H9 (cell line): ENCODE measurements around the gene CLEC16A. TPM values are rescaled to one million over a fixed set of nuclear protein-coding genes. Genes with fewer than 3 reads are reported as not detected.

Experiments used
- DNase-seq: peaks from one replicate; pipeline ENCODE4 v3.0.0-alpha.2; 2017
- H2AFZ ChIP-seq: one replicate; pipeline ENCODE4 v1.6.1; 2013; ENCODE audit warnings: mild to moderate bottlenecking, low read length, control low read depth, moderate library complexity
- H2AK5ac ChIP-seq: 2 replicates; pipeline ENCODE4 v1.6.1; 2013; ENCODE audit warnings: low read length, control low read depth, mixed read lengths; ENCODE audit not compliant: insufficient read length
- H2BK120ac ChIP-seq: one replicate; pipeline ENCODE4 v1.6.1; 2013; ENCODE audit warnings: low read depth, mild to moderate bottlenecking, low read length, control low read depth, inconsistent platforms; ENCODE audit not compliant: poor library complexity, severe bottlenecking
- H2BK12ac ChIP-seq: 2 replicates; pipeline ENCODE4 v1.6.1; 2013; ENCODE audit warnings: low read length, control low read depth, mixed read lengths, low read depth; ENCODE audit not compliant: insufficient read length
- H2BK15ac ChIP-seq: 2 replicates; pipeline ENCODE4 v1.6.1; 2013; ENCODE audit warnings: low read depth, low read length, control low read depth
- H2BK20ac ChIP-seq: one replicate; pipeline ENCODE4 v1.6.1; 2013; ENCODE audit warnings: low read depth, mild to moderate bottlenecking, low read length, control low read depth, inconsistent platforms; ENCODE audit not compliant: poor library complexity, severe bottlenecking
- H2BK5ac ChIP-seq: 2 replicates; pipeline ENCODE4 v1.6.1; 2013; ENCODE audit warnings: low read length, control low read depth, mixed read lengths; ENCODE audit not compliant: insufficient read length
- H3K14ac ChIP-seq: 2 replicates; pipeline ENCODE4 v1.6.1; 2013; ENCODE audit warnings: low read length, control low read depth; ENCODE audit not compliant: insufficient read depth
- H3K18ac ChIP-seq: 2 replicates; pipeline ENCODE4 v1.6.1; 2013; ENCODE audit warnings: low read depth, mild to moderate bottlenecking, mixed read lengths, low read length, control low read depth; ENCODE audit not compliant: insufficient read length
- H3K23ac ChIP-seq: 2 replicates; pipeline ENCODE4 v1.6.1; 2013; ENCODE audit warnings: low read length, control low read depth, mixed read lengths, low read depth; ENCODE audit not compliant: insufficient read length
- H3K23me2 ChIP-seq: 2 replicates; pipeline ENCODE4 v1.6.1; 2013; ENCODE audit warnings: low read depth, mild to moderate bottlenecking, mixed read lengths, low read length, control low read depth; ENCODE audit not compliant: insufficient read length, poor library complexity, severe bottlenecking
- H3K27ac ChIP-seq: 2 replicates; pipeline ENCODE4 v1.5.1; 2013; ENCODE audit warnings: low read length, control low read depth, mixed read lengths, low read depth; ENCODE audit not compliant: insufficient read length
- H3K27me3 ChIP-seq: 2 replicates; pipeline ENCODE4 v1.6.1; 2013; ENCODE audit warnings: low read length, control low read depth, inconsistent platforms; ENCODE audit not compliant: insufficient read depth
- H3K4ac ChIP-seq: 2 replicates; pipeline ENCODE4 v1.6.1; 2013; ENCODE audit warnings: low read depth, mild to moderate bottlenecking, control low read depth, inconsistent platforms, low read length, moderate library complexity
- H3K4me1 ChIP-seq: 2 replicates; pipeline ENCODE4 v1.6.1; 2013; ENCODE audit warnings: low read length, control low read depth, inconsistent platforms; ENCODE audit not compliant: insufficient read depth
- H3K4me2 ChIP-seq: 2 replicates; pipeline ENCODE4 v1.6.1; 2013; ENCODE audit warnings: low read length, control low read depth, mixed read lengths; ENCODE audit not compliant: insufficient read length, insufficient read depth
- H3K56ac ChIP-seq: 2 replicates; pipeline ENCODE4 v1.6.1; 2013; ENCODE audit warnings: low read depth, mild to moderate bottlenecking, mixed read lengths, low read length, control low read depth; ENCODE audit not compliant: insufficient read length
- H3K79me1 ChIP-seq: 2 replicates; pipeline ENCODE4 v1.6.1; 2013; ENCODE audit warnings: low read depth, mild to moderate bottlenecking, moderate library complexity, low read length, control low read depth, inconsistent platforms; ENCODE audit not compliant: insufficient read depth, poor library complexity, severe bottlenecking
- H3K79me2 ChIP-seq: 2 replicates; pipeline ENCODE4 v1.6.1; 2013; ENCODE audit warnings: low read length, control low read depth, inconsistent platforms; ENCODE audit not compliant: insufficient read depth
- H3K9ac ChIP-seq: 2 replicates; pipeline ENCODE4 v1.6.1; 2013; ENCODE audit warnings: low read length, control low read depth, mixed read lengths; ENCODE audit not compliant: insufficient read length; ENCODE audit errors: extremely low read depth
- H3K9me3 ChIP-seq: one replicate; pipeline ENCODE4 v1.6.1; 2013; ENCODE audit warnings: low read depth, low read length, inconsistent platforms; ENCODE audit not compliant: control insufficient read depth
- H3T11ph ChIP-seq: one replicate; pipeline ENCODE4 v1.6.1; 2013; ENCODE audit warnings: mild to moderate bottlenecking, low read length, control low read depth, inconsistent platforms
- H4K20me1 ChIP-seq: one replicate; pipeline ENCODE4 v1.6.1; 2013; ENCODE audit not compliant: control insufficient read depth, insufficient read length, insufficient read depth
- H4K5ac ChIP-seq: 2 replicates; pipeline ENCODE4 v1.6.1; 2013; ENCODE audit warnings: low read depth, mild to moderate bottlenecking, mixed read lengths, low read length, control low read depth; ENCODE audit not compliant: insufficient read length
- H4K8ac ChIP-seq: replicated peaks from 2 replicates; pipeline ENCODE4 v1.6.1; 2013; ENCODE audit warnings: low read length, control low read depth, mixed read lengths, low read depth; ENCODE audit not compliant: insufficient read length
- H4K91ac ChIP-seq: 2 replicates; pipeline ENCODE4 v1.6.1; 2013; ENCODE audit warnings: low read depth, mild to moderate bottlenecking, moderate library complexity, mixed read lengths, low read length, control low read depth; ENCODE audit not compliant: insufficient read length
- H3K27ac Mint-ChIP-seq, 3 experiments: 2 replicates in 2 of 3; 3 replicates in 1 of 3; pipeline ENCODE4 v1.8.0; 2020 to 2021; ENCODE audit warnings: mixed read lengths in 3 of 3, mild to moderate bottlenecking in 1 of 3, moderate library complexity in 1 of 3
- H3K27me3 Mint-ChIP-seq: 2 replicates; pipeline ENCODE4 v1.8.0; 2021; ENCODE audit warnings: low read depth, mild to moderate bottlenecking, moderate library complexity, mixed read lengths
- H3K36me3 Mint-ChIP-seq, 3 experiments: 2 replicates in 2 of 3; 3 replicates in 1 of 3; pipeline ENCODE4 v1.8.0; 2020 to 2021; ENCODE audit warnings: low read depth in 3 of 3, mixed read lengths in 3 of 3; ENCODE audit not compliant: insufficient read depth in 1 of 3
- H3K4me1 Mint-ChIP-seq, 2 experiments: 2 replicates each; pipeline ENCODE4 v1.8.0; 2020; ENCODE audit warnings: mixed read lengths in 2 of 2
- H3K4me3 Mint-ChIP-seq, 2 experiments: 2 replicates in 1 of 2; 3 replicates in 1 of 2; pipeline ENCODE4 v1.8.0; 2020 to 2021; ENCODE audit warnings: mild to moderate bottlenecking in 2 of 2, mixed read lengths in 2 of 2, moderate library complexity in 1 of 2
- H3K9me3 Mint-ChIP-seq, 2 experiments: 2 replicates in 1 of 2; 3 replicates in 1 of 2; pipeline ENCODE4 v1.8.0; 2020; ENCODE audit warnings: mild to moderate bottlenecking in 2 of 2, mixed read lengths in 2 of 2, moderate library complexity in 1 of 2
- CTCF ChIP-seq: fragments of 200-600 bp; sonication (generic); conservative IDR thresholded peaks from 3 replicates; pipeline ENCODE4 v1.8.0; 2021; ENCODE audit warnings: antibody characterized with exemption, mild to moderate bottlenecking
- WGBS: extraction: QIAGEN DNeasy Blood & Tissue Kit; methylation state at CpG from one replicate; pipeline ENCODE4 v1.1.7; 2013; ENCODE audit warnings: missing lambda C conversion rate, low lambda C conversion rate, mixed read lengths; ENCODE audit not compliant: insufficient read length; ENCODE audit errors: extremely low coverage; 5-methylcytosine and 5-hydroxymethylcytosine counted together
- total RNA-seq: library from RNA; stranded (reverse); gene quantifications from 2 replicates; pipeline ENCODE4 v1.2.1, GENCODE V29; 2021

The CLEC16A gene
- total RNA-seq, 1 experiment from 2014 or later: 15.2 TPM

GRCh38 chr16:11061629-11062270 is 117.4 kb downstream of the CLEC16A start:
- no CpG with 5 or more reads among the region's 6 CpGs for WGBS
- Mint-ChIP-seq H3K36me3 (peaks cover 0 to 15% (median 0%) of the 10 kb centered on the region in 3 experiments; a peak in 2 of 7 replicates), H3K4me3 (no peak overlapping the region; a peak in 1 of 5 replicates), H3K4me1 (peaks cover 6 to 11% of the 10 kb centered on the region in 2 experiments; a peak in 3 of 4 replicates), H3K9me3 (no peaks in the 10 kb centered on the region), H3K27ac (no peak overlapping the region; a peak in 1 of 7 replicates), H3K27me3 (no peaks in the 10 kb centered on the region)
- Histone ChIP-seq H2BK5ac (no peak overlapping the region), H3K4me1 (no peaks in the 10 kb centered on the region), H2BK12ac (no peak overlapping the region), H4K5ac (no peak overlapping the region), H4K8ac (no peak overlapping the region), H2BK20ac (no peak overlapping the region), H3K56ac (no peak overlapping the region), H3T11ph (no peak overlapping the region), H4K20me1 (no peaks in the 10 kb centered on the region), H2BK15ac (no peak overlapping the region), H3K18ac (no peak overlapping the region), H3K9me3 (no peaks in the 10 kb centered on the region), H2AFZ (no peak overlapping the region), H3K23ac (no peak overlapping the region), H3K27me3 (no peaks in the 10 kb centered on the region), H4K91ac (no peak overlapping the region), H3K4ac (no peak overlapping the region), H3K79me2 (no peaks in the 10 kb centered on the region), H3K14ac (no peak overlapping the region), H3K4me2 (no peak overlapping the region), H2BK120ac (no peak overlapping the region), H3K79me1 (no peaks in the 10 kb centered on the region), H3K9ac (no peak overlapping the region), H3K27ac (no peak overlapping the region), H2AK5ac (no peak overlapping the region), H3K23me2 (no peaks in the 10 kb centered on the region)
- DNase-seq: no peak
- TF ChIP-seq CTCF: no peak
